GM12878 (cell line): ENCODE measurements around the gene ZNF691. TPM values are rescaled to one million over a fixed set of nuclear protein-coding genes. Genes with fewer than 3 reads are reported as not detected.

ENCODE experiments used
- ATAC-seq: fragments of 200-7000 bp; cut with Tn5 transposase; 3 replicates; pipeline ENCODE4 v1.9.1; 2020; ENCODE audit warnings: mild to moderate bottlenecking, moderate library complexity
- BruUV-seq: library from RNA; stranded (reverse); fragments of 400-500 nt; replicated peaks from 2 replicates; lab custom pipeline; 2021; lab: Mats Ljungman, UMichigan
- CTCF ChIA-PET: fragments of 300-600 bp; sonication (Branson Sonifier 250); formaldehyde crosslinking; extraction: SDS; loops from one replicate; lab custom pipeline; 2021; ENCODE audit warnings: inconsistent platforms; lab: Yijun Ruan, JAX
- POLR2A ChIA-PET: fragments of 350-600 bp; formaldehyde crosslinking; extraction: SDS; loops from one replicate; lab custom pipeline; 2021; ENCODE audit warnings: inconsistent platforms; lab: Charles Lee
- RAD21 ChIA-PET: fragments of 300-600 bp; sonication (Branson Sonifier 250); formaldehyde crosslinking; loops from one replicate; lab custom pipeline; 2023; ENCODE audit warnings: antibody characterized with exemption; ENCODE audit not compliant: unreplicated experiment; lab: Charles Lee
- SMC1A ChIA-PET: fragments of 300-600 bp; sonication (Branson Sonifier 250); formaldehyde crosslinking; loops from one replicate; lab custom pipeline; 2023; ENCODE audit not compliant: unreplicated experiment, uncharacterized antibody; lab: Charles Lee
- DNase-seq: peaks from one replicate; pipeline ENCODE4 v3.0.0-alpha.2; 2011; ENCODE audit warnings: low read depth, low spot score
- FAIRE-seq: peaks from 3 replicates; lab custom pipeline; 2011; peaks lifted over from hg19 to GRCh38; lab: Jason Lieb, UNC
- H2AFZ ChIP-seq: 2 replicates; pipeline ENCODE4 v1.6.0; 2011; ENCODE audit warnings: low read depth, low read length, control low read depth; ENCODE audit not compliant: control insufficient read depth
- H3K27ac ChIP-seq: 2 replicates; pipeline ENCODE4 v1.5.1; 2011; ENCODE audit warnings: control low read depth; ENCODE audit not compliant: control insufficient read depth, insufficient read depth
- H3K27me3 ChIP-seq, 2 experiments: replicated peaks in 1 of 2; 2 replicates each; pipeline versions ENCODE4 v1.6.0 to v1.6.1; 2011; ENCODE audit warnings: low read length in 1 of 2; ENCODE audit not compliant: control insufficient read depth in 2 of 2, insufficient read depth in 2 of 2
- H3K36me3 ChIP-seq, 2 experiments: 2 replicates each; pipeline ENCODE4 v1.5.1; 2011; ENCODE audit warnings: low read length in 1 of 2; ENCODE audit not compliant: control insufficient read depth in 2 of 2, insufficient read depth in 2 of 2
- H3K4me1 ChIP-seq: 2 replicates; pipeline ENCODE4 v1.6.1; 2011; ENCODE audit warnings: mild to moderate bottlenecking, low read length, moderate library complexity, mixed read lengths; ENCODE audit not compliant: control insufficient read depth, insufficient read depth
- H3K4me2 ChIP-seq: 2 replicates; pipeline ENCODE4 v1.6.0; 2011; ENCODE audit warnings: control low read depth; ENCODE audit not compliant: control insufficient read depth, insufficient read depth
- H3K4me3 ChIP-seq: fragments of 200-600 bp; sonication (generic); 2 replicates; pipeline ENCODE4 v1.5.1; 2016
- H3K79me2 ChIP-seq: 2 replicates; pipeline ENCODE4 v1.6.0; 2011; ENCODE audit warnings: low read length; ENCODE audit not compliant: control insufficient read depth, insufficient read depth
- H3K9ac ChIP-seq: 2 replicates; pipeline ENCODE4 v1.8.0; 2011; ENCODE audit warnings: low read length, control low read depth, mixed read lengths; ENCODE audit not compliant: control insufficient read depth, insufficient read depth
- H3K9me3 ChIP-seq: replicated peaks from 3 replicates; pipeline ENCODE4 v1.5.1; 2011; ENCODE audit warnings: mild to moderate bottlenecking, low read length; ENCODE audit not compliant: control insufficient read depth, insufficient read depth
- H4K20me1 ChIP-seq: 2 replicates; pipeline ENCODE4 v1.6.0; 2011; ENCODE audit not compliant: control insufficient read depth, insufficient read depth
- EGR1 ChIP-seq, 2 experiments: IDR thresholded peaks; 1 replicate in 1 of 2; 2 replicates in 1 of 2; pipeline ENCODE4 v1.6.1; 2011 to 2012; ENCODE audit warnings: low read depth in 2 of 2, low read length in 2 of 2, borderline replicate concordance in 1 of 2, mild to moderate bottlenecking in 1 of 2, moderate library complexity in 1 of 2
- EP300 ChIP-seq, 2 experiments: fragments of 150-350 bp in 1 of 2; IDR thresholded peaks; 2 replicates each; pipeline ENCODE4 v1.6.1; 2011 to 2012; ENCODE audit warnings: low read depth in 2 of 2, low read length in 2 of 2, borderline replicate concordance in 1 of 2, improper control_type of control experiment in 1 of 2, inconsistent platforms in 1 of 2; ENCODE audit not compliant: control insufficient read depth in 1 of 2
- HDAC6 ChIP-seq: fragments of 200-600 bp; sonication (generic); IDR thresholded peaks from one replicate; pipeline ENCODE4 v1.8.0; 2017; ENCODE audit warnings: antibody characterized with exemption; ENCODE audit not compliant: unreplicated experiment
- MEF2A ChIP-seq: IDR thresholded peaks from 2 replicates; pipeline ENCODE4 v1.6.1; 2011; ENCODE audit warnings: low read depth, mild to moderate bottlenecking, low read length, moderate library complexity; ENCODE audit not compliant: insufficient read depth
- MTA2 ChIP-seq: fragments of 450-650 bp; IDR thresholded peaks from 2 replicates; pipeline ENCODE4 v1.6.1; 2016; ENCODE audit warnings: low read depth, mild to moderate bottlenecking, moderate library complexity
- PAX8 ChIP-seq: fragments of 450-650 bp; IDR thresholded peaks from 2 replicates; pipeline ENCODE4 v1.6.1; 2017; ENCODE audit warnings: mild to moderate bottlenecking, moderate library complexity
- POLR2AphosphoS5 ChIP-seq: IDR thresholded peaks from 2 replicates; pipeline ENCODE4 v1.6.1; 2011; ENCODE audit warnings: mild to moderate bottlenecking, low read length, inconsistent platforms
- RUNX3 ChIP-seq: IDR thresholded peaks from 2 replicates; pipeline ENCODE4 v1.6.1; 2012; ENCODE audit warnings: low read length, inconsistent platforms
- SREBF1 ChIP-seq: IDR thresholded peaks from 2 replicates; pipeline ENCODE4 v1.6.1; 2012; ENCODE audit warnings: mild to moderate bottlenecking, low read length
- YBX1 ChIP-seq: fragments of 450-650 bp; IDR thresholded peaks from 2 replicates; pipeline ENCODE4 v1.6.1; 2016; ENCODE audit warnings: antibody characterized with exemption
- ZSCAN29 ChIP-seq: fragments of 450-650 bp; IDR thresholded peaks from 2 replicates; pipeline ENCODE4 v1.6.1; 2017; ENCODE audit warnings: mild to moderate bottlenecking, moderate library complexity
- WGBS: methylation state at CpG from one replicate; pipeline ENCODE4 v1.1.6; 2016; ENCODE audit warnings: low lambda C conversion rate; ENCODE audit not compliant: insufficient replicate concordance, insufficient coverage; ENCODE audit errors: missing lambda C conversion rate; 5-methylcytosine and 5-hydroxymethylcytosine counted together
- in situ Hi-C: fragments of 300-500 bp; cut with MboI; formaldehyde crosslinking; loops from 9 replicates; pipeline ENCODE4 v1.14.3; 2018; ENCODE audit warnings: mixed read lengths
- intact Hi-C: fragments of 100-400 bp; cut with micrococcal nuclease; formaldehyde crosslinking; loops from one replicate; pipeline ENCODE4 v1.14.2; 2022; ENCODE audit not compliant: unreplicated experiment
- polyA plus RNA-seq, 11 experiments: library from polyadenylated mRNA; depleted of rRNA in 4 of 11; unstranded in 6 of 11; stranded (reverse) in 5 of 11; fragments of >200 nt; fragmentation: Nextera tagmentation in 4 of 11; fragmentation: Illumina TruSeq in 1 of 11; extraction: Ambion mirVana in 4 of 11; extraction: Trizol in 1 of 11; gene quantifications; 1 replicate in 1 of 11; 2 replicates in 10 of 11; pipeline versions ENCODE4 v1.2.1 to v1.2.3, GENCODE V29; 2011 to 2016; ENCODE audit warnings: inconsistent platforms in 2 of 11, missing spikeins in 2 of 11, low read depth in 1 of 11
- total RNA-seq, 4 experiments: library from RNA; depleted of rRNA in 3 of 4; stranded (reverse); fragments of >200 nt in 3 of 4; fragmentation: Illumina TruSeq in 1 of 4; extraction: Trizol in 1 of 4; gene quantifications; 2 replicates each; pipeline versions ENCODE4 v1.2.1 to v1.2.3, GENCODE V29; 2013 to 2021
- TF ChIP-seq, protein P1 (sequence below): IDR thresholded peaks from 2 replicates; pipeline ENCODE4 v1.6.1; 2011; ENCODE audit warnings: mild to moderate bottlenecking, low read depth, low read length, moderate library complexity; ENCODE audit not compliant: insufficient replicate concordance
- TF ChIP-seq, protein P2 (sequence below): fragments of 450-650 bp; IDR thresholded peaks from 2 replicates; pipeline ENCODE4 v1.6.1; 2017; ENCODE audit warnings: mild to moderate bottlenecking
- TF ChIP-seq, protein P3 (sequence below): fragments of 450-650 bp; IDR thresholded peaks from 2 replicates; pipeline ENCODE4 v1.6.1; 2018; ENCODE audit warnings: borderline replicate concordance, mild to moderate bottlenecking; ENCODE audit not compliant: partially characterized antibody
- TF ChIP-seq, protein P4 (sequence below): fragments of 450-650 bp; IDR thresholded peaks from 2 replicates; pipeline ENCODE4 v1.6.1; 2017; ENCODE audit warnings: borderline replicate concordance
- TF ChIP-seq, protein P5 (sequence below): fragments of 450-650 bp; IDR thresholded peaks from 2 replicates; pipeline ENCODE4 v1.6.1; 2016; ENCODE audit warnings: mild to moderate bottlenecking

The ZNF691 gene
- total and polyA plus RNA-seq, 10 of the 15 experiments (the other 5 are each of a cell fraction or from before 2014, with no cell fraction given): 8.5 to 16.2 (median 12.2) TPM

DNA sequence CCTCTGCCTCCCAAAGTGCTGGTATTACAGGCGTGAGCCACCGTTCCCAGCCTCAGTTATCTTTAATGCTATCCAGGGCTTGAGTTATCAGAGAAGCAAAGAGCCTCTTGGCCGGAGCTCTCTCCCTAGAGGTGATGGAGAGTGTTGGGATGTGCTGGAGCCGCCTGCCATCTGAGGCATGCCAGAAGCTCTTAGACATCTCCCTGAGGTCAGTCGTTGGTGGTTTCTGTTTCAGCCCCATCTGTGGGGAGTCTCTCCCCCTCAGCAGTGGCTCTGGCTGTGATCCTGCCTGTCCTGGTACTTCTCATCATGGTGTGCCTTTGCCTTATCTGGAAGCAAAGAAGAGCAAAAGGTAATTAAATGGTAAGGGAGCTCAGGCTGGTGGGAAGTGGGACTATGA lies 11.6 kb upstream of the ZNF691 start:
- peaks cover 12% of the 10 kb centered on the region for H3K4me1 ChIP-seq
- POLR2A ChIA-PET: interaction anchor here (1.5 kb wide), 1 partner anchor 12 kb away, joined by 4 read pairs; the partner anchor contains the start of gene ZNF691
- no peak overlapping the region for H3K4me3 ChIP-seq
- intact Hi-C loops (no loop called here), in situ Hi-C loops (no loop called here)
- FAIRE-seq: no peak
- no peak overlapping the region for H3K9ac ChIP-seq
- 89% methylated on average over 5 of the region's 5 CpGs for WGBS
- no peaks in the 10 kb centered on the region for H3K27me3 ChIP-seq
- DNase-seq: no peak
- no peak overlapping the region for H2AFZ ChIP-seq
- RAD21 ChIA-PET: no interaction called here
- SMC1A ChIA-PET: interaction anchor here (0.7 to 1.8 kb wide), 2 partner anchors 9 to 14 kb away, joined by 3 to 4 read pairs; no protein-coding TSS in a partner anchor
- no peaks in the 10 kb centered on the region for H3K9me3 ChIP-seq
- no peak overlapping the region for H3K27ac ChIP-seq
- H3K79me2 ChIP-seq: no peaks in the 10 kb centered on the region
- no TSS peak for BruUV-seq
- TF ChIP-seq POLR2AphosphoS5 (no peak), EGR1 (IDR thresholded peaks at IDR 0.05; ENCODE audit: borderline replicate concordance in 1 of 2, low read depth in 2 of 2, low read length in 2 of 2) (no peak), HDAC6 (no peak), ZSCAN29 (no peak), RUNX3 (no peak), EP300 (IDR thresholded peaks at IDR 0.05; ENCODE audit: borderline replicate concordance in 1 of 2, control insufficient read depth in 1 of 2, low read depth in 2 of 2, low read length in 2 of 2) (no peak), YBX1 (no peak), PAX8 (no peak), MTA2 (no peak), MEF2A (no peak), SREBF1 (no peak)
- TF ChIP-seq, protein P1, sequence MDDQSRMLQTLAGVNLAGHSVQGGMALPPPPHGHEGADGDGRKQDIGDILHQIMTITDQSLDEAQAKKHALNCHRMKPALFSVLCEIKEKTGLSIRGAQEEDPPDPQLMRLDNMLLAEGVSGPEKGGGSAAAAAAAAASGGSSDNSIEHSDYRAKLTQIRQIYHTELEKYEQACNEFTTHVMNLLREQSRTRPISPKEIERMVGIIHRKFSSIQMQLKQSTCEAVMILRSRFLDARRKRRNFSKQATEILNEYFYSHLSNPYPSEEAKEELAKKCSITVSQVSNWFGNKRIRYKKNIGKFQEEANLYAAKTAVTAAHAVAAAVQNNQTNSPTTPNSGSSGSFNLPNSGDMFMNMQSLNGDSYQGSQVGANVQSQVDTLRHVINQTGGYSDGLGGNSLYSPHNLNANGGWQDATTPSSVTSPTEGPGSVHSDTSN: no peak
- TF ChIP-seq, protein P2, sequence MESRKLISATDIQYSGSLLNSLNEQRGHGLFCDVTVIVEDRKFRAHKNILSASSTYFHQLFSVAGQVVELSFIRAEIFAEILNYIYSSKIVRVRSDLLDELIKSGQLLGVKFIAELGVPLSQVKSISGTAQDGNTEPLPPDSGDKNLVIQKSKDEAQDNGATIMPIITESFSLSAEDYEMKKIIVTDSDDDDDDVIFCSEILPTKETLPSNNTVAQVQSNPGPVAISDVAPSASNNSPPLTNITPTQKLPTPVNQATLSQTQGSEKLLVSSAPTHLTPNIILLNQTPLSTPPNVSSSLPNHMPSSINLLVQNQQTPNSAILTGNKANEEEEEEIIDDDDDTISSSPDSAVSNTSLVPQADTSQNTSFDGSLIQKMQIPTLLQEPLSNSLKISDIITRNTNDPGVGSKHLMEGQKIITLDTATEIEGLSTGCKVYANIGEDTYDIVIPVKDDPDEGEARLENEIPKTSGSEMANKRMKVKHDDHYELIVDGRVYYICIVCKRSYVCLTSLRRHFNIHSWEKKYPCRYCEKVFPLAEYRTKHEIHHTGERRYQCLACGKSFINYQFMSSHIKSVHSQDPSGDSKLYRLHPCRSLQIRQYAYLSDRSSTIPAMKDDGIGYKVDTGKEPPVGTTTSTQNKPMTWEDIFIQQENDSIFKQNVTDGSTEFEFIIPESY: no peak
- TF ChIP-seq, protein P3, sequence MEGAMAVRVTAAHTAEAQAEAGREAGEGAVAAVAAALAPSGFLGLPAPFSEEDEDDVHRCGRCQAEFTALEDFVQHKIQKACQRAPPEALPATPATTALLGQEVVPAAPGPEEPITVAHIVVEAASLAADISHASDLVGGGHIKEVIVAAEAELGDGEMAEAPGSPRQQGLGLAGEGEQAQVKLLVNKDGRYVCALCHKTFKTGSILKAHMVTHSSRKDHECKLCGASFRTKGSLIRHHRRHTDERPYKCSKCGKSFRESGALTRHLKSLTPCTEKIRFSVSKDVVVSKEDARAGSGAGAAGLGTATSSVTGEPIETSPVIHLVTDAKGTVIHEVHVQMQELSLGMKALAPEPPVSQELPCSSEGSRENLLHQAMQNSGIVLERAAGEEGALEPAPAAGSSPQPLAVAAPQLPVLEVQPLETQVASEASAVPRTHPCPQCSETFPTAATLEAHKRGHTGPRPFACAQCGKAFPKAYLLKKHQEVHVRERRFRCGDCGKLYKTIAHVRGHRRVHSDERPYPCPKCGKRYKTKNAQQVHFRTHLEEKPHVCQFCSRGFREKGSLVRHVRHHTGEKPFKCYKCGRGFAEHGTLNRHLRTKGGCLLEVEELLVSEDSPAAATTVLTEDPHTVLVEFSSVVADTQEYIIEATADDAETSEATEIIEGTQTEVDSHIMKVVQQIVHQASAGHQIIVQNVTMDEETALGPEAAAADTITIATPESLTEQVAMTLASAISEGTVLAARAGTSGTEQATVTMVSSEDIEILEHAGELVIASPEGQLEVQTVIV: no peak
- TF ChIP-seq, protein P4, sequence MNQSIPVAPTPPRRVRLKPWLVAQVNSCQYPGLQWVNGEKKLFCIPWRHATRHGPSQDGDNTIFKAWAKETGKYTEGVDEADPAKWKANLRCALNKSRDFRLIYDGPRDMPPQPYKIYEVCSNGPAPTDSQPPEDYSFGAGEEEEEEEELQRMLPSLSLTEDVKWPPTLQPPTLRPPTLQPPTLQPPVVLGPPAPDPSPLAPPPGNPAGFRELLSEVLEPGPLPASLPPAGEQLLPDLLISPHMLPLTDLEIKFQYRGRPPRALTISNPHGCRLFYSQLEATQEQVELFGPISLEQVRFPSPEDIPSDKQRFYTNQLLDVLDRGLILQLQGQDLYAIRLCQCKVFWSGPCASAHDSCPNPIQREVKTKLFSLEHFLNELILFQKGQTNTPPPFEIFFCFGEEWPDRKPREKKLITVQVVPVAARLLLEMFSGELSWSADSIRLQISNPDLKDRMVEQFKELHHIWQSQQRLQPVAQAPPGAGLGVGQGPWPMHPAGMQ: no peak
- TF ChIP-seq, protein P5, sequence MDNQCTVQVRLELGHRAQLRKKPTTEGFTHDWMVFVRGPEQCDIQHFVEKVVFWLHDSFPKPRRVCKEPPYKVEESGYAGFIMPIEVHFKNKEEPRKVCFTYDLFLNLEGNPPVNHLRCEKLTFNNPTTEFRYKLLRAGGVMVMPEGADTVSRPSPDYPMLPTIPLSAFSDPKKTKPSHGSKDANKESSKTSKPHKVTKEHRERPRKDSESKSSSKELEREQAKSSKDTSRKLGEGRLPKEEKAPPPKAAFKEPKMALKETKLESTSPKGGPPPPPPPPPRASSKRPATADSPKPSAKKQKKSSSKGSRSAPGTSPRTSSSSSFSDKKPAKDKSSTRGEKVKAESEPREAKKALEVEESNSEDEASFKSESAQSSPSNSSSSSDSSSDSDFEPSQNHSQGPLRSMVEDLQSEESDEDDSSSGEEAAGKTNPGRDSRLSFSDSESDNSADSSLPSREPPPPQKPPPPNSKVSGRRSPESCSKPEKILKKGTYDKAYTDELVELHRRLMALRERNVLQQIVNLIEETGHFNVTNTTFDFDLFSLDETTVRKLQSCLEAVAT: no peak
- H3K36me3 ChIP-seq: no peaks in the 10 kb centered on the region
- no peak overlapping the region for H3K4me2 ChIP-seq
- CTCF ChIA-PET: interaction anchor here (0.6 to 1.0 kb wide), 2 partner anchors 27 to 812 kb away, joined by 3 to 4 read pairs; no protein-coding TSS in a partner anchor
- no peak for ATAC-seq
- H4K20me1 ChIP-seq: no peaks in the 10 kb centered on the region
